Activated CD4-positive, alpha-beta T cell treated with anti-CD3 and anti-CD28 coated beads, Interleukin-2, amount 10 ng/mL, durations not matched to agents 24 days and 14 days (primary cell): Measurements from ENCODE around the gene TMED7. TPM values are rescaled to one million over a fixed set of nuclear protein-coding genes. Genes with fewer than 3 reads are reported as not detected.

ENCODE experiments used
- DNase-seq: peaks from one replicate; pipeline ENCODE4 v3.0.0; 2022
- H3K27ac Mint-ChIP-seq: one replicate; pipeline ENCODE4 v1.8.0; 2022; ENCODE audit warnings: mild to moderate bottlenecking, mixed read lengths
- H3K27me3 Mint-ChIP-seq: one replicate; pipeline ENCODE4 v1.8.0; 2022; ENCODE audit warnings: mixed read lengths
- H3K36me3 Mint-ChIP-seq: one replicate; pipeline ENCODE4 v1.8.0; 2022; ENCODE audit warnings: low read depth, mild to moderate bottlenecking, mixed read lengths
- H3K4me1 Mint-ChIP-seq: one replicate; pipeline ENCODE4 v1.8.0; 2021; ENCODE audit warnings: mixed read lengths
- H3K4me3 Mint-ChIP-seq: one replicate; pipeline ENCODE4 v1.8.0; 2022; ENCODE audit warnings: mild to moderate bottlenecking, moderate library complexity, mixed read lengths
- H3K9me3 Mint-ChIP-seq: one replicate; pipeline ENCODE4 v1.8.0; 2021; ENCODE audit warnings: mixed read lengths
- intact Hi-C: fragments of 100-400 bp; cut with micrococcal nuclease; formaldehyde crosslinking; loops from one replicate; pipeline ENCODE4 v1.15.1; 2023
- total RNA-seq: library from RNA; stranded (reverse); gene quantifications from 2 replicates; pipeline ENCODE4 v1.2.3, GENCODE V29; 2022

TMED7 gene
- total RNA-seq, 1 donor from 2014 or later = 40.9 TPM

DNA sequence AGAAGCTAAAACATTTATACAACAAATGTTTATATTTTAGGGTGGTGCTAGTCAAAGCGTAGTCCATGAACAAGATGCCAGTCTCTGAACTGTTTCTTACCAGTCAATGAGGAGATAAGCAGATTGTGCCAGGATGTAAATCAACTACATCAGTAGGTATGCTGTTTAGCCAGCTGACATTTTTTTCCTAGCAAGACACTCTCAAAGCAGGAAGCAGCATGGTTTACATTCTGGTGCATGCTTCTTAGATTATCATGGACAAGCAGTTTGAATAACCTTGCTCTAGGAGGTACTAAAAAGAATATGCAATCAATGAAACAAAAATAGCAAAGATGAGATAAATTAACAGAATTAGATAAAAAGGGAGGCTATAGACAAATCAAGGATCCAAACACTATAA, 40.6 kb downstream of the TMED7 start:
- H3K4me1 Mint-ChIP-seq = no peaks in the 10 kb centered on the region
- peaks cover 2% of the 10 kb centered on the region for H3K27me3 Mint-ChIP-seq
- no peak overlapping the region for H3K4me3 Mint-ChIP-seq
- no peak overlapping the region for H3K27ac Mint-ChIP-seq
- H3K36me3 Mint-ChIP-seq = no peaks in the 10 kb centered on the region
- no peaks in the 10 kb centered on the region for H3K9me3 Mint-ChIP-seq
- intact Hi-C loops = no loop called here
- DNase-seq = no peak

- intact Hi-C loops = no loop called here
- Mint-ChIP-seq H3K9me3 (no peaks in the 10 kb centered on the region), H3K27ac (no peak overlapping the region), H3K36me3 (no peaks in the 10 kb centered on the region), H3K27me3 (peaks cover 2% of the 10 kb centered on the region), H3K4me3 (no peak overlapping the region), H3K4me1 (no peaks in the 10 kb centered on the region)
- DNase-seq = no peak
Observed at GRCh38 chr5:115584501-115584900, 41.3 kb downstream of the TMED7 start.

GRCh38 chr5:115583474-115583873, 42.4 kb downstream of the TMED7 start:
- intact Hi-C loops = no loop called here
- no peak for DNase-seq
- Mint-ChIP-seq H3K4me1 (no peaks in the 10 kb centered on the region), H3K9me3 (no peaks in the 10 kb centered on the region), H3K36me3 (no peaks in the 10 kb centered on the region), H3K27ac (no peak overlapping the region), H3K27me3 (peaks cover 2% of the 10 kb centered on the region), H3K4me3 (no peak overlapping the region)

DNA sequence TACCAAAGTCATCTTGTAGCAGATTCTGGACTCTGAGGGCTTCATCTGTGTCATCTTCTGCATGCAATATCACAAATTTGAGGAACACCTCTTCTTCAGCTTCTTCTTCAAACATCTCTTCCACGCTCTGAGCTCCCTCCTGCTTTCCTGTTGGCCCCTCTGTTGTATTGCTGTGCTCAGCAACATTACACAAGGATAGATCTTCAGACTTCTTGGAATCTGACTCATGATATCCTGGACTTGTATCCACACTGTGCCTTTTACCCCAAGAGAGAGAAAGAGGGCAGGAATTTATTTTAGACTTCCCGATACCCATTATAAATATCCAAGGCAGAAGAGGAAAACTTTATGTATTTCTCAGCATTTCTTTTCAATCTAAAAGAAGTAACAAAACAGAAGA, 44.9 kb downstream of the TMED7 start:
- H3K4me1 Mint-ChIP-seq = no peaks in the 10 kb centered on the region
- no peak overlapping the region for H3K4me3 Mint-ChIP-seq
- intact Hi-C loops = no loop called here
- no peak for DNase-seq
- no peak overlapping the region for H3K27ac Mint-ChIP-seq
- peaks cover 4% of the 10 kb centered on the region for H3K27me3 Mint-ChIP-seq
- H3K9me3 Mint-ChIP-seq = no peaks in the 10 kb centered on the region
- no peaks in the 10 kb centered on the region for H3K36me3 Mint-ChIP-seq

- Mint-ChIP-seq H3K36me3 (no peaks in the 10 kb centered on the region), H3K27me3 (peaks cover 4% of the 10 kb centered on the region), H3K4me3 (no peak overlapping the region), H3K27ac (no peak overlapping the region), H3K4me1 (no peaks in the 10 kb centered on the region), H3K9me3 (no peaks in the 10 kb centered on the region)
- DNase-seq = no peak
- intact Hi-C loops = no loop called here
Observed at GRCh38 chr5:115579747-115580173, 46.1 kb downstream of the TMED7 start.

DNA sequence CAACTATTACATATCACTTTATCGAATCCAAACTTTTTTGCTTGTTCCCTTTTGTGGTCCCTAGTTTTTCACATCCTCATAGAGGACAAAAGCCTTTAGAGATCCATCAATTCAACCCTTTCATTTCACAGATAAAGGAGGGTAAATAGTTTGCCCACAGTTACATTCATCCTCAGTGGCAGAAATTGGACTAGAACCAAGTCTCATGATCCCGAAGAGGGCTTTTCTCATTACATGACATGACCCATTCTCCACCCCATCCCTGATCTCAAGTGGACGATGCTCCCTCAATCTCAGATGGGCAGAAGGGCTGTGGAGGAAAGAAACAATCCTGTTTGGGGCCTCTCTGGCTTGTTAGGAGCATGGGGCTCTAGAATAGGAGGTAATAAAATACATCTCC, 46.6 kb downstream of the TMED7 start:
- no peak for DNase-seq
- intact Hi-C loops = no loop called here
- H3K27me3 Mint-ChIP-seq = peaks cover 2% of the 10 kb centered on the region
- H3K36me3 Mint-ChIP-seq = no peaks in the 10 kb centered on the region
- no peaks in the 10 kb centered on the region for H3K4me1 Mint-ChIP-seq
- no peak overlapping the region for H3K4me3 Mint-ChIP-seq
- H3K27ac Mint-ChIP-seq = no peak overlapping the region
- no peaks in the 10 kb centered on the region for H3K9me3 Mint-ChIP-seq

DNA sequence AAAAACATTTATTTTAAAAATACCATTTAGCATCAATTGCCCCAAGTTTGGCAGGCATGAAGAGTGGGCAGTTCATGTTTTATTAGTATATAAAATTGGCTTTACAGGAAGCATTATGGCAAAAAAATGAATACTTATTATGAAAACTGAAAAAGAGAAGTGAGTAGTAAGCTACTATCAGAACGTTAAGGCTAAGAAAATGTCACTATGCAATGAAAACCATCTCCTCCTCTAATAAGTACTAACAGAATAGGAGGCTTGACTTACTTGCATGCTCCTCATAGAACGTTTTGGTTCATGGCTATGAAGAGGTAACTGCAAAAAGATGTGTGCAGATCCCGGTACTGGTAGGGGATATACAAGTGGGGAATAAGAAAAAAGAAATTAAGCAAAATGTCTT, 47.2 kb downstream of the TMED7 start:
- Mint-ChIP-seq H3K27me3 (peaks cover 3% of the 10 kb centered on the region), H3K27ac (no peak overlapping the region), H3K36me3 (no peaks in the 10 kb centered on the region), H3K4me3 (no peak overlapping the region), H3K9me3 (no peaks in the 10 kb centered on the region), H3K4me1 (no peaks in the 10 kb centered on the region)
- intact Hi-C loops = no loop called here
- no peak for DNase-seq

DNA sequence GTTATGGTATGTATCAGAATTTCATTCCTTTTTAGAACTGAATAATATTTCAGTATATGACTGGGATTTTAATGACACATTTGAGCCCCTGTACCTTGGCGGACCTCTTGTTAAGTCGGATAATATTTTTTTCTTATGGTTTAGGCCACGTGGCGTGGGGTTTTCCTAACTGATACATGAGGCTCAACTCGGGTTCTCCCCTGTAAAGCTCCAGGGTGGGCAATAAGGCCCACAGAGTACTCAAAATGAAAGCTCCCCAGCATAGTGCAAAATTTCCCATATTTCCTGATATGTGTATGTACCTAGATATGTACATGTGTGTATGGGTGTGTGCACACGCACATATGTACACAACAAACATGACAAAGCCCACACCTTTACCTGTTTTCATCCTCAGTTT, 48.1 kb downstream of the TMED7 start:
- Mint-ChIP-seq H3K36me3 (no peaks in the 10 kb centered on the region), H3K4me1 (no peaks in the 10 kb centered on the region), H3K27me3 (peaks cover 8% of the 10 kb centered on the region), H3K4me3 (no peak overlapping the region), H3K9me3 (no peaks in the 10 kb centered on the region), H3K27ac (no peak overlapping the region)
- no peak for DNase-seq
- intact Hi-C loops = no loop called here

DNA sequence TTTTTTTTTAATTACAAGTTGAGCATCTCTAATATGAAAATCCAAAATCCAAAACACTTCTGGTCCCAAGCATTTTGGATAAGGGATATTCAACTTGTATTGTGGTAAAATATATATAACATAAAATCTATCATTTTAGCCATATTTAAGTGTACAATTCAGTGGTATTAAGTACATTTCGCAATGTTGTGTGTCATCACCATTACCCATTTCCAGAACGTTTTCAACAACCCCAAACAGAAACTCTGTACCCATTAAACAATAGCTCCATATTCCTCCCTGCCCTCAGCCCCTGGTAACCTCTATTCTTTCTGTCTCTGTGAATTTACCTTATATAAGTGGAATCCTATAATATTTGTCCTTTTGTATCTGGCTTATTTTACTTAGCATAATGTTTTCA, 48.5 kb downstream of the TMED7 start:
- H3K4me3 Mint-ChIP-seq = no peak overlapping the region
- peaks cover 13% of the 10 kb centered on the region for H3K27me3 Mint-ChIP-seq
- H3K9me3 Mint-ChIP-seq = no peaks in the 10 kb centered on the region
- intact Hi-C loops = no loop called here
- H3K4me1 Mint-ChIP-seq = no peaks in the 10 kb centered on the region
- H3K27ac Mint-ChIP-seq = no peak overlapping the region
- DNase-seq = no peak
- no peaks in the 10 kb centered on the region for H3K36me3 Mint-ChIP-seq

DNA sequence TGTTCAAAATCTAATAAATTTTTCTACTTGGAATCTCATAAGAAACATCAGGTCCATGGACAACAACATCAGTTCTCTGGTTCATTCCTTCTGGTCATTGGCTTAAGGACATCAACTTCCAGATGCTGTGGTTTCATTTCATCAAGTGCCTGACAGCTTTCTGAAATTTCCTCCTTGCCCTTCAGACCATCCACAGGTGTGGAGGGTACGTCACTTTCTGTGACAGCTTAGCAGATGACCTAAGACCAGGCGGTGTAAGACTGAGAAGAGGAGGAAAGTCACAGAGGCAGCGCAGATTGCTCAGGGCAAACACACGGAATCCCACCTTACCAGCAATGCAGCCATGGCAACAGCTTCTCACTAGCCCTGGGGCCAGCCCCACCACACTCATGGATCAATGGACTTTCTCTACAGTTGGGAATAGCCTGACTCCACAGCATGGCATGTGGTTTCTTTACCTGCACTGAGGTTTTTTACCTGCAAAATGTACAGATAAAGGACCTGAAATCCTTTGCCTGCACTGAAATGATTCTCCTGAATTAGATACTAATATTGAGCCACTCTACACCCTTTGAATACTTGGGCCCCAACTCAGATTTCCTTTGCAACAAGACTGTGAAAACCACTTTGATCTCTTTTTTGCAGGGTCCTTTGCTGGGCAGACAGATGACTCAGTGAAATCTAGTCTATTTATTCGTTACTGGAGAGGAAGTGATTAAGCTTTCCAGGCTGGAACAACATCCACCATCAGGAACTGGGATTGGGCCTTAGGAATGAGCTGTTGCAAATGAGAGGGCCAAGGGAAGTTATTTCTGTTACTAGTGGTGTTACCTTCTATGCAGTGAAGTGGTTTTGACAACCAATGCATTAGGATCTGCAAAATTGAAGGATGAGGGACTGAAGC, 50.4 kb downstream of the TMED7 start:
- Mint-ChIP-seq H3K27me3 (peaks cover 18% of the 10 kb centered on the region), H3K27ac (no peak overlapping the region), H3K36me3 (no peaks in the 10 kb centered on the region), H3K4me1 (no peaks in the 10 kb centered on the region), H3K9me3 (no peaks in the 10 kb centered on the region), H3K4me3 (no peak overlapping the region)
- no peak for DNase-seq
- intact Hi-C loops = no loop called here

GRCh38 chr5:115573133-115573532, 52.7 kb downstream of the TMED7 start:
- intact Hi-C loops = loop anchor here (5.0 kb wide), 3 partner anchors 196 to 1961 kb away; no protein-coding TSS in a partner anchor
- Mint-ChIP-seq H3K36me3 (no peaks in the 10 kb centered on the region), H3K4me3 (no peak overlapping the region), H3K4me1 (no peaks in the 10 kb centered on the region), H3K27me3 (peaks cover 18% of the 10 kb centered on the region), H3K9me3 (no peaks in the 10 kb centered on the region), H3K27ac (no peak overlapping the region)
- DNase-seq = no peak

- Mint-ChIP-seq H3K4me3 (no peak overlapping the region), H3K4me1 (no peaks in the 10 kb centered on the region), H3K9me3 (no peaks in the 10 kb centered on the region), H3K27me3 (peaks cover 26% of the 10 kb centered on the region), H3K27ac (no peak overlapping the region), H3K36me3 (no peaks in the 10 kb centered on the region)
- DNase-seq = no peak
- intact Hi-C loops = loop anchor here (5.0 kb wide), 3 partner anchors 194 to 1959 kb away; no protein-coding TSS in a partner anchor
Observed at GRCh38 chr5:115571441-115571878, 54.4 kb downstream of the TMED7 start.

DNA sequence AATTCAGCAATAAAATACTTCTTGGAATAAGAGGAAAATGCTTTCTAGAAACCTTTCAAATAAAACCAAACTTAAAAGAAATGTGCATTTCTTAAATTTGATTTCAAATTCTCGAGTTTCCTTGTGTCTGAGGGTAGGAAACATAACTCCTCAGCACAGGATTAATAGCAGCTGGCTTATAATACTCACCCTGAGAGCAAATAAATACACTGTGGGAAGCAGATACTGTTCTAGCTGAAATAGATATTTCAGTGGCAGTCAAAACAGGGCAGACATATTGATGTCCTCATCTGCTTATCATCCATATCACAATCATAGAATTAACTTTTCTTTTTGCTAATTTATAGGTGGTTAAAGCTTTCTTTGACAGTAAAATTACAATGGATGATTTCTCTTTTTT, 57.2 kb downstream of the TMED7 start:
- H3K9me3 Mint-ChIP-seq = no peaks in the 10 kb centered on the region

DNA sequence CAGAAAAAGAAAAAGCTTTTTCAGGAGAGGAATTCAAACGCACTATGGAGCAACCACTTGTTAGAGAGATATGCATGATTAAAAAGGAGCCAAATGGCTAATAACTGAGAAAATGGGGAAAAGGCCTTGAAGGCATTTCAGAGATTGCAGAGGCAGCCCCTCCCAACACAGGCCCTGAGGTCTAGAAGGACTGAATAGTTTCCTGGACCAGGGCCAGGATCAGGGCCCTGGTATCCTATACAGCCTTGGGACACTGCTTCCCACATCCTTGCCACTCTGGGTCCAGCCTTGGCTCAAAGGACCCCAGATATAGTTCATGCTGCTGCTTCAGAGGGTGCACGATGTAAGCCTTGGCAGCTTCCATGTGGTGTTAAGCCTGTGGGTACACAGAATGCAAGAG, 60.6 kb downstream of the TMED7 start:
- intact Hi-C loops = no loop called here
- Mint-ChIP-seq H3K27me3 (peaks cover 37% of the 10 kb centered on the region), H3K4me3 (no peak overlapping the region), H3K27ac (no peak overlapping the region), H3K36me3 (no peaks in the 10 kb centered on the region), H3K9me3 (no peaks in the 10 kb centered on the region), H3K4me1 (no peaks in the 10 kb centered on the region)
- DNase-seq = no peak

More for the DNA sequence above, 57.2 kb downstream of the TMED7 start:
- intact Hi-C loops = no loop called here
- no peak overlapping the region for H3K4me3 Mint-ChIP-seq
- H3K27me3 Mint-ChIP-seq = peaks cover 37% of the 10 kb centered on the region
- DNase-seq = no peak
- H3K36me3 Mint-ChIP-seq = no peaks in the 10 kb centered on the region
- H3K4me1 Mint-ChIP-seq = no peaks in the 10 kb centered on the region
- H3K27ac Mint-ChIP-seq = no peak overlapping the region
